ENCODE data around the gene ZNHIT3. TPM values are rescaled to one million over a fixed set of nuclear protein-coding genes. Genes with fewer than 3 reads are reported as not detected.

Gene ZNHIT3
- total RNA-seq, 2 experiments from 2014 or later: 52.4 to 59.7 TPM

- peaks cover 43% of the 10 kb centered on the region for H3K36me3 Mint-ChIP-seq
Measured at GRCh38 chr17:36515837-36516236, 29.4 kb downstream of the ZNHIT3 start.

GRCh38 chr17:36523113-36523512 is 36.6 kb downstream of the ZNHIT3 start:
- Mint-ChIP-seq H3K27ac (no peak overlapping the region), H3K9me3 (no peaks in the 10 kb centered on the region), H3K4me1 (peaks cover 23% of the 10 kb centered on the region), H3K27me3 (no peaks in the 10 kb centered on the region), H3K4me3 (no peak overlapping the region), H3K36me3 (peaks cover 55% of the 10 kb centered on the region)
- no peak for DNase-seq

More at GRCh38 chr17:36515837-36516236, 29.4 kb downstream of the ZNHIT3 start:
- Mint-ChIP-seq H3K27me3 (no peaks in the 10 kb centered on the region), H3K4me3 (no peak overlapping the region), H3K27ac (no peak overlapping the region), H3K9me3 (no peaks in the 10 kb centered on the region), H3K4me1 (no peaks in the 10 kb centered on the region)
- no peak for DNase-seq

GRCh38 chr17:36524428-36524876 is 38.0 kb downstream of the ZNHIT3 start:
- H3K27me3 Mint-ChIP-seq: no peaks in the 10 kb centered on the region
- no peak overlapping the region for H3K4me3 Mint-ChIP-seq
- DNase-seq: no peak
- peaks cover 56% of the 10 kb centered on the region for H3K36me3 Mint-ChIP-seq
- H3K27ac Mint-ChIP-seq: peak overlapping the region; percentile 83
- H3K4me1 Mint-ChIP-seq: peaks cover 26% of the 10 kb centered on the region
- no peaks in the 10 kb centered on the region for H3K9me3 Mint-ChIP-seq

GRCh38 chr17:36525113-36525512 is 38.6 kb downstream of the ZNHIT3 start:
- Mint-ChIP-seq H3K4me3 (no peak overlapping the region), H3K36me3 (peaks cover 51% of the 10 kb centered on the region), H3K9me3 (no peaks in the 10 kb centered on the region), H3K27ac (peak overlapping the region; percentile 69), H3K27me3 (no peaks in the 10 kb centered on the region), H3K4me1 (peaks cover 30% of the 10 kb centered on the region)
- DNase-seq: no peak

GRCh38 chr17:36525888-36526287 is 39.4 kb downstream of the ZNHIT3 start:
- Mint-ChIP-seq H3K4me3 (no peak overlapping the region), H3K27me3 (no peaks in the 10 kb centered on the region), H3K4me1 (peaks cover 30% of the 10 kb centered on the region), H3K36me3 (peaks cover 46% of the 10 kb centered on the region), H3K9me3 (no peaks in the 10 kb centered on the region), H3K27ac (no peak overlapping the region)
- DNase-seq: no peak

- Mint-ChIP-seq H3K4me1 (peaks cover 41% of the 10 kb centered on the region), H3K36me3 (peaks cover 55% of the 10 kb centered on the region), H3K9me3 (no peaks in the 10 kb centered on the region), H3K4me3 (no peak overlapping the region), H3K27me3 (no peaks in the 10 kb centered on the region), H3K27ac (no peak overlapping the region)
- DNase-seq: no peak
Measured at GRCh38 chr17:36527621-36528250, 41.3 kb downstream of the ZNHIT3 start.

- no peak for DNase-seq
- Mint-ChIP-seq H3K4me3 (no peak overlapping the region), H3K27ac (peak overlapping the region; percentile 37), H3K9me3 (no peaks in the 10 kb centered on the region), H3K27me3 (no peaks in the 10 kb centered on the region), H3K36me3 (peaks cover 58% of the 10 kb centered on the region), H3K4me1 (peaks cover 54% of the 10 kb centered on the region)
Measured at GRCh38 chr17:36529121-36529520, 42.6 kb downstream of the ZNHIT3 start.

- Mint-ChIP-seq H3K9me3 (no peaks in the 10 kb centered on the region), H3K27me3 (no peaks in the 10 kb centered on the region), H3K27ac (no peak overlapping the region), H3K4me1 (peaks cover 40% of the 10 kb centered on the region), H3K4me3 (peak overlapping the region; percentile 50), H3K36me3 (peaks cover 53% of the 10 kb centered on the region)
- no peak for DNase-seq
Measured at GRCh38 chr17:36532435-36532975, 46.0 kb downstream of the ZNHIT3 start.

- H3K27me3 Mint-ChIP-seq: no peaks in the 10 kb centered on the region
- H3K9me3 Mint-ChIP-seq: no peaks in the 10 kb centered on the region
- peaks cover 48% of the 10 kb centered on the region for H3K36me3 Mint-ChIP-seq
- peaks cover 46% of the 10 kb centered on the region for H3K4me1 Mint-ChIP-seq
- peak; percentile 52 for DNase-seq
- H3K4me3 Mint-ChIP-seq: peak overlapping the region; percentile 97
- peak overlapping the region; percentile 100 for H3K27ac Mint-ChIP-seq
Measured at GRCh38 chr17:36533935-36534839, 47.7 kb downstream of the ZNHIT3 start.

- Mint-ChIP-seq H3K36me3 (peaks cover 50% of the 10 kb centered on the region), H3K27ac (peak within 1 kb of the TSS; percentile 100), H3K9me3 (no peaks in the 10 kb centered on the region), H3K27me3 (no peaks in the 10 kb centered on the region), H3K4me1 (peaks cover 42% of the 10 kb centered on the region), H3K4me3 (peak within 1 kb of the TSS; percentile 97)
- DNase-seq: peak; percentile 92
Measured at GRCh38 chr17:36534840-36535668, 48.6 kb downstream of the ZNHIT3 start, which contains the start of the genes MYO19 and PIGW. TSS of gene MYO19 (minus strand) at chr17:36534868. CDS start at chr17:36532538, 2,330 bp downstream. TSS of gene PIGW (plus strand) at chr17:36534987. CDS start at chr17:36537102, 2,115 bp downstream.

GRCh38 chr17:36535669-36536081 is 49.2 kb downstream of the ZNHIT3 start:
- peaks cover 49% of the 10 kb centered on the region for H3K36me3 Mint-ChIP-seq
- H3K9me3 Mint-ChIP-seq: no peaks in the 10 kb centered on the region
- peak overlapping the region; percentile 97 for H3K4me3 Mint-ChIP-seq
- peak overlapping the region; percentile 100 for H3K27ac Mint-ChIP-seq
- peaks cover 42% of the 10 kb centered on the region for H3K4me1 Mint-ChIP-seq
- DNase-seq: no peak
- H3K27me3 Mint-ChIP-seq: no peaks in the 10 kb centered on the region

- no peak for DNase-seq
- H3K4me1 Mint-ChIP-seq: peaks cover 21% of the 10 kb centered on the region
- H3K9me3 Mint-ChIP-seq: no peaks in the 10 kb centered on the region
- H3K27ac Mint-ChIP-seq: no peak overlapping the region
- H3K27me3 Mint-ChIP-seq: no peaks in the 10 kb centered on the region
- no peak overlapping the region for H3K4me3 Mint-ChIP-seq
- peaks cover 30% of the 10 kb centered on the region for H3K36me3 Mint-ChIP-seq
Measured at GRCh38 chr17:36540696-36541095, 54.2 kb downstream of the ZNHIT3 start.

GRCh38 chr17:36542755-36543154 is 56.3 kb downstream of the ZNHIT3 start:
- no peak for DNase-seq
- Mint-ChIP-seq H3K4me1 (peaks cover 18% of the 10 kb centered on the region), H3K36me3 (peaks cover 27% of the 10 kb centered on the region), H3K9me3 (no peaks in the 10 kb centered on the region), H3K27me3 (no peaks in the 10 kb centered on the region), H3K27ac (no peak overlapping the region), H3K4me3 (peak overlapping the region; percentile 22)

- H3K9me3 Mint-ChIP-seq: no peaks in the 10 kb centered on the region
- H3K27ac Mint-ChIP-seq: peak overlapping the region; percentile 96
- no peaks in the 10 kb centered on the region for H3K27me3 Mint-ChIP-seq
- peaks cover 23% of the 10 kb centered on the region for H3K4me1 Mint-ChIP-seq
- DNase-seq: peak; percentile 17
- peak overlapping the region; percentile 95 for H3K4me3 Mint-ChIP-seq
- peaks cover 30% of the 10 kb centered on the region for H3K36me3 Mint-ChIP-seq
Measured at GRCh38 chr17:36544044-36544306, 57.5 kb downstream of the ZNHIT3 start.
